H54 (cell line): ENCODE data around the gene ATXN1.

Experiments
- DNase-seq: peaks from one replicate; pipeline ENCODE4 v3.0.0; 2011; ENCODE audit warnings: low spot score, mixed read lengths; ENCODE audit not compliant: insufficient read length
- FAIRE-seq: peaks from 3 replicates; lab custom pipeline; 2011; peaks lifted over from hg19 to GRCh38; lab: Jason Lieb, UNC
- POLR2A ChIP-seq: IDR thresholded peaks from 2 replicates; pipeline ENCODE4 v1.6.1; 2011; ENCODE audit warnings: low read depth, mild to moderate bottlenecking, low read length

Gene ATXN1

DNA sequence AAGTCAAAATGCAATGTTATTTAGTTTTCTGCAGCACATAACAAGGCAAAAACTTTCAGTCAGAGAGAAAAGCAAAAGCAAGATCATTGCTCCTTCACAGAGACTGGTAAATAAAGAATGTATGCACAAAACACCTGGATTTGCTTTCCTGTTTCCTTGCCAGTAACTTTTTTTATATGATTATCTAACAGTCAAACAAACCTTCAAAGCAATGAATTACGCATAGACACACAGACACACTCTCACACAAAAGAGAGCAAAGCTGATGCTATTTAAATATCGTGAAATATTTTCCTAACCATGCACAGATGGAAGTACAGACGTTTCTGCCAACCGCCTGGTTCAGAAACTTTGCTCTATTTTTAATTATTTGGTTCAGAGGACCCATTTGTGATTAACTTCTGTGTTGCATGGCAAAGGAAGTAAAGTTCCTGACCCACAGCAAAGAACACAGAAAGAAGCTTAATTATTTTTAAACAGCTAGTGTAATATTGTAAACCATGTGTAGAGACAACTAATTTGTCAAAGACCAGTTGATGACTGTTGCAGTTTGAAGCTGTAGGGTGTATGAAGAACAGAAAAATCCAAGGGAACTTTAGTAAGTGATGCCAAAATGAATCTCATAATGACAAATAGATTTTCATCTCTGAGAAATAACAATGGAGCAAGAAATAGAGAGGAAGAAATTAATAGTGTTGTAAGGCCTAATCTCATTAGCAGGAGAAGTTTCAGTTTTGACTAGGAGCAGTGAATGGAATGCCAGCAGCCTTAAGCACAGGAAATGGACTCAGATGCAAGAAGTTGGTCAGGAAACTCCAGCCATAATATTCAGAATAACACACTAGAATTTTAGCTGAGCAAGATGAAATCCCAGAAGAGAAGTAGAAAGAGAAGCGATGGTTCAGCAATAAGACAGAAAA is 24.1 kb downstream of the ATXN1 start:
- DNase-seq (no peak), FAIRE-seq (peak; percentile 73)

DNA sequence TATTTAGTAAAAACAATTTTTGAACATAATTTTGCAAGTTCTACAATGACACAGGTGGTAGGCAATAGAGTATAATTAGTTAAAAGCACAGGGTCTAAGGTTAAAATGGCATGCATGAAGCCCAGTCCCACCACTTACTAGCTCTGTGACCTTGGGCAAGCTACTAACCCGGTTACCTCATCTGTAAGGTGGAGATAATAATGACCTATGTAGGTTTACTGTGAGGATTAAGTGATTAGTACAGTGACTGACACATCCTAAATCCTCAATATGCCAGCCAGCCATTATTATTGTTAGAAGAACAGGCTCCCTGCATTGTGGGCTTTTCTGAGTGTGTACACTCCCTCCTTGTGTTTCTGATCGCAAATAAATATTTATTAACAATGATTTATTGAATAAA is 26.2 kb downstream of the ATXN1 start:
- TF ChIP-seq POLR2A, result no peak
- no peak for FAIRE-seq
- DNase-seq, result no peak

More for the DNA sequence above, 24.1 kb downstream of the ATXN1 start:
- no peak for TF ChIP-seq POLR2A

DNA sequence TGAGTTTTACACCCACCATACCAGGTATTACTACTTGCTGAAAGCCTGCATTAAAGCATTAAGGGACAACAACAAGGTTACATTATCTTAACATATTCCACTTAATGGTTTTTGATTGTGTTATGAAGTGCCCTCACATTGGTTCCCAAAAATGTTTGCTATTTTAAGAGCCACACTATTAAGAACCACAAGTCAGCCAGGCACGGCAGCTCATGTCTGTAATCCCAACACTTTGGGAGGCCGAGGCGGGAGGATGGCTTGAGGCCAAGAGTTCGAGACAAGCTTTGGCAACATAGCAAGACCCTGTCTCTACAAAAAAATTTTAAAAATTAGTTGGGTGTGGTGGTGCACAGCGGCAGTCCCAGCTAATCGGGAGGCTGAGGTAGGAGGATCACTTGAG is 28.2 kb downstream of the ATXN1 start:
- no peak for DNase-seq
- no peak for TF ChIP-seq POLR2A
- FAIRE-seq, result no peak

DNA sequence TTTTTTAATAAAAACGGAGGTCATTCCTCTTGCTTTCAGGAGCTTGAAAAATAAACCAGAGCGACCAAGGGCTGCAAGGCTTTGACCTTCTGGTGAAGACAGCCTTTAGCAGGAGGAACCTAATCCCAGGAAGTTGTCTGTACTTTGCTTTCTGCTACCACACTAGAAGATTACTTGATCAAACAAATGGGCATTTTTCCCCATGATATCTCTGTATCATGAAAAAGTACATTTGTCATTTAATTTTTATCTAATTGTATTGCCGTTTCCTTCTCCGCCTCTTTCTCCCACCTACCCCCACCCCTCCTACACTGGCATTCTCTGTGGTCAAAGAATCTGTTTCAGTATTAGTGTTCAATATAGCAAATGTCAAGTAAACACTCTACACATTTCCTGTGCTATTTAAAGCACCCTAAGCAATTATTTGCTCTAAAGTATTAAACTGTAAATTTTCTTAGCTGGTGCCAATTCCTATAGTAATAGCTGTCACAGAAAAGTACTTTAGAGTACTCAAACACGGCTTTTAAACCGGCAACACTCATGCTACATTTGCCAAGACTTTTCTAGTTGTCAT is 29.7 kb downstream of the ATXN1 start:
- no peak for TF ChIP-seq POLR2A
- DNase-seq (no peak), FAIRE-seq (no peak)

DNA sequence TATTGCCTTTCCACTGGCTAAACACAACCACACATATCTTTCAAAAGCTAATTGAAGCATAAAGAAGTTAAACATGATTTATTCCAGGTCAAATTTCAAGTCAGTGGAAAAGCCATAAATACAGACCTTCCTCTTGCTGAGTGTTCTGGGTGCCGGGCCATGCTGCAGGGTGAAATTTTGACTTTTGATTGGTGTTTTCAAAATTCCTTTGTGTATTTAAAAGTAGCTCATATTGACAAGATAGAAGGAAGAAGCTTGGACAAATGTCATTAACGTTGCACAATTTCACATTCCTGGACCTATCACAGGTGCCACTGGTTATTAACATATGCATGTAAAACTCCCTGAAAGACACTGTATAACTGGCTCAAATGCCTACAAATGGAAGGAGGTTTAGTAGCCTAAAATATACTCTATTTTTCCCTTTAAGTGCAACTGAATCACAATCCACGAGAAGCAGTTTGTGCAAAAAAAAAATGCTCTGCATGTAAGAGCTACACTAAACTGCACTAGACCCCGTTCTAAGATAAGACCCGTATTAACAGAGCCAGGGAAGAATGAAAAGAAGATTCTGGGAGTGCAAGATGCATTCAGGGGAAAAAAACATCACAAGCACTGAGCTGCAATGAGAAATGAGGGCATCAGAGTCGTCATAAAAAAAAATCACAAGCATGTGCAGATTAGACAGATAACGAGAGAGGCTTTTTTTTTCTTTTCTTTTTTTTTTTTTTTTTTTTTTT is 30.4 kb downstream of the ATXN1 start:
- no peak for DNase-seq

DNA sequence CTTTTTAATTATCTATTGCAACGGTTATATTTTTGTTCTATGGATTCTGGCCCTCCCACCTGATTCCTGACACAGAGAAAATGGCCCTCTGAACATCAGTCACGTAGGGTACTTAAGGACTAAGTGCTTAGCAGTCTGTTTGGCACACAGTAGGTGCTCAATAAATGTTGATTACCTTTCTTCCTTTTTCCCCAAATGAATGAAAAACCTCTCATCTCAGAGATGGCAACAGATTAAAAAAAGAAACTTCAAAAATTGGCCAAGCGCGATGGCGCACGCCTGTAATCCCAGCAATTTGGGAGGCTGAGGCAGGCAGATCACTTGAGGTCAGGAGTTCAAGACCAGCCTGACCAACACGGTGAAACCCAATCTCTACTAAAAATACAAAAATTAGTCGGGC is 31.5 kb downstream of the ATXN1 start:
- DNase-seq (no peak), FAIRE-seq (no peak)
- TF ChIP-seq POLR2A, result no peak

More for the DNA sequence above, 30.4 kb downstream of the ATXN1 start:
- FAIRE-seq, result no peak
- no peak for TF ChIP-seq POLR2A

DNA sequence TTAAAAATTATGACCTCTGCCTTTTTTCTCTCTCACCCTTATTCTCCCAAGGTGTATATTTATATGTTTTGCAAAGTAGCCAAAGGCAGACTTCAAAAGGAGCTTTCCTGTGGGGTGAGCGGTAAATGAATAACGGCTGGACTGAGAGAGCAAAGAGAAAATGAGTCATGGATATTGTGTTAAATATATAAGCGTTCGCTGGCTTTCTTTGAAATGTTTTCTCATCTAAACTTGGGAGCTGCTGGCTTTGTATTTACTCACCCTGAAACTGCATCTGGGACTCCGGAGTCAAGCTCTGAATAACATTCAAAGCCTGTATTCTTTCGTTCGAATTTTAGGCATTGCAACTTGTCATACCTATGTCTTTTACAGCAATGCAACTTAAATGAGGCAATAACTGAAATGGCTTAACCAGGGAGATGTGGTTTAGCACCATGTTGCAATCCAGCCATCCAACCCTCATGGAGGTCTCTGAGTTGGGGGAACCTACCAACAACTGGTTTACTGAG is 32.0 kb downstream of the ATXN1 start:
- peak; percentile 62 for FAIRE-seq
- DNase-seq, result no peak
- no peak for TF ChIP-seq POLR2A

DNA sequence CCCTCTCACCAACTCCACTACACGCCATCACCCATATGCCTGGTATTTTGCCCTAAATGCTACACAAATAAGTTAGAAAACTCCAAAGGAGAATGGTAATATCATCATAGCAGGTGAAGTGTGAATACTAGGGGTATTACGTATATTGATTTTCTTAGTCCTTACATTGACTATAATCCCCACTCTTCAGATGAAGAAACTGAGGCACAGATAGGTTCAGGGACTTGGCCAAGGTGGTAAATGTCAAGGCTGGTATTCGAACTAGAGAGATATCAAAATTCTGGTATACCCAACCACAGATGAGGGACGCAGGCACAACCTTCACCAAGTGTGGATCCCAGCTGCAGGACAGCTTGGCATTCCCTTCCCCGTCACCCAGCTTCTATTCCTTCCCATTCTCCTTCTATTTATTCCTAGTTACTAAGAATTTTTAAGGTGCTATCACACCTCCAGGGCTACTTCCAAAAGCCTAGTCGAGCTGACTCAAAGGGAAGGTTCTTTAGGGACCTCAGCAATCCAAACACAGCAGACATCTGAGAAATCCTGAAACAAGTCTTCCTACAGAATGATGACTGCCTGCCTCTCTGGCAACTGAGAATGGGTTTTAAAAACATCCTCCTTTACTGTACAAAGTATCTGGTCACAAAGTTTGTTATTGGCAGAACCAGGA is 32.6 kb downstream of the ATXN1 start:
- no peak for TF ChIP-seq POLR2A
- FAIRE-seq, result no peak
- DNase-seq, result no peak

DNA sequence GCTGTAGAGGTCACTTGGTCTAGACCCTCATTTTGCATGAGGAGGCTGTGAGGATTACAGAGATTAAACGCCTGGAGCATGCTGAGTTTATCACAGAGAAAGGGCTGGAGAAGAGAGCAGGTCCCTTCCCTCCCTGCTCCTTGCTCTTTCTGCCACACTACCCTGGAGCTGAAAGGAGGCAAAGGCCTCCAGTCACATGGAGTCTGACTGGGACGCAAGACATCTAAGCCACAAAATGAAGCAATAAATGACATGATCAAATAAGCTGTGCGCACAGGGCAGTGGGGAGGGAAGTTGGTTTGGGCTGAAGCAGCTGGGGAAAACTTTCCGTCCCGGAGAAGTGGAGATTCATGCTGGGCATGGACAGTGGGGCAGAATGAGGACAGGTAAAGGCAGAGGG is 33.3 kb downstream of the ATXN1 start:
- DNase-seq (no peak), FAIRE-seq (no peak)
- no peak for TF ChIP-seq POLR2A

DNA sequence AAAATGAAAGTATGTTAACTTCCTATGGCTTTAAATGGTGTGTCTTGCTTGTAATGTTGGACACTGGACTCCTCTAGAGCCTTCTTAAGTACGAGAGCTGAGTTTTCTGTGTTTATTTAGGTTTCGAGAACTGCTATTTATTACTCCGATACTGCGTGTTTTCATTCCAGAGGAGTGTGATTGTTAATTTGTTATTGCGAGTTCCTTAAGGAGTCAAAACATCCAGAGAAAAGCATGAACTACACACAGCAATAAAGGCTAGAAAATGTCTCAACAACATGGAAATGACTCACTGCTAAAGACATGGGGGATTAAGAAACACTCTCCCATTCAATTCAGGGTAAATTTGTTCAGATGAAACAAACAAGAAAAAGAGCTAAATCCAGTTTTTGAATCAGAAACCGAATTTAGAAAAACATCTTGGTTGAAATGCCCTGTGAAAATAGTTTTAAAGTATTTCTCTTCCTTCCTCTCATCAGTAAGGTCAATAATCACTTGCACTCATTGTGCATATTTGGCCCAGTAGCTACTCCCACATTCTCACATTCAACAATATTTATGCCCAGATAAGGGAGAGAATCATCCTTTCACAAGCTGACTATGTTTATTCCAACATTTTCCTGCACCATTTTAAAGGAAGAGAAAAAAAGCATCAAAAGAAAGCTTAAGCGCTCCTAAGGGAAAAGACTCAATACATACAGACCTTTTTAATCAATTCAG is 36.0 kb downstream of the ATXN1 start:
- TF ChIP-seq POLR2A, result no peak

DNA sequence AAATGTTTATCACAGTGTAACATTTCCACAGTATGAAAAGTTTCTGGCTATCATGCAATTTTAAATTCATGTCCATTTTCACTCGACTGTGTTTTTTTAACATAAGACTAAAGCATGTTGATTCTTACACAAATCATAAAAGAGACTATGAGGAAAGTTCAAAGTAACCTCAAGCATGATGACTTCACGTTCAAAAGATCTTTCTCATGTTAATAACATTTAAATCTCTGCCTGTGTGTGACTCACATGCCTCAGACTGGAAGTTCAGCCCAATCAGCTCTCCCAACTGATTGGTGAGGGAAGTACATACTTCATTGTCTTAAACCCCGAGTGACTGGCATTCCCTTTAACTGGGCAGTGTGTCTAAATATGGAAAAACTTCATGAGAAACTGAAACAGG is 37.4 kb downstream of the ATXN1 start:
- DNase-seq (peak; percentile 36), FAIRE-seq (peak; percentile 93)
- TF ChIP-seq POLR2A, result no peak

More for the DNA sequence above, 36.0 kb downstream of the ATXN1 start:
- DNase-seq, result no peak
- FAIRE-seq, result peak; percentile 71

DNA sequence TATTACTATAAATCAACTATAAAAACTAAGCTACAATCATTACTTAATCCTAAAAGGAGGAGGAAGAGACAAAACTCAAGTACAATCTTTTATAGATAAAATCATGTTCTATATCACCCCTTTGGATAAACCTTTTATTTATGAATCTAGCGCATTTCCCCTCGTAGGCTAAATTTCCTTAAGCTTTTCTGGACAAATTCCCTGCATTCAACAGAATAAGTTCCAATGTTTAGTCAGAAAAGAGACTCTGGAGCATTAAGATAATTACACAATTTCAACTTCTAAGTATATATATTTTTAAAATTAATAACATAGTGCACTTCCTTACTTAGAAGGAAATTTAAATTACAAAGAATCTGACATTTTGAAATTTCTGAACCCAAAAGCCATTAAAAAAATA is 37.9 kb downstream of the ATXN1 start:
- FAIRE-seq (no peak), DNase-seq (no peak)
- TF ChIP-seq POLR2A, result no peak

DNA sequence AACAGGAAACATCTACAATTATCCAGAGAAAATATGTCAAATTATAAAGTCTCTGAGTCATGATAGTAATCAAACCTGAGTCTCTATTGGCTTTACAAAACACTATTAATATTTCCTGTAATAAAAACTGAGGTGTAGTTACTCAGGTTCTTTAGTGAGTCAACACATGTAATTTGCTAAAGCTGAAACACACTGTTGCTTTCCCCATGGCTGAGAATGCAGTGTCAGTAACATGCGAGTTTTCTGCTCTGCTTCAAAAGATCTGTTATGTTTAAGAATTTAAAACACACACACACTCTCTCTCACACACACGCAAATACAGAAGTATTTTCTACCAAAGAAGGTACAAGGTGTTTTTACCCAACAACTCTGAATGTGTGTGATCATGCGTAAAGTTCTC is 38.6 kb downstream of the ATXN1 start:
- DNase-seq, result no peak
- FAIRE-seq, result no peak
- no peak for TF ChIP-seq POLR2A
